HepG2 (cell line): ENCODE measurements around the gene CYP17A1. TPM values are rescaled to one million over a fixed set of nuclear protein-coding genes. Genes with fewer than 3 reads are reported as not detected.

ENCODE experiments used
- CENPT ChIP-seq: sonication (generic); formaldehyde crosslinking; IDR thresholded peaks from 2 replicates; pipeline ENCODE4 v1.8.0; 2022; ENCODE audit warnings: low read depth, mild to moderate bottlenecking, moderate library complexity, missing genetic modification reagents
- GABPA ChIP-seq, 2 experiments: IDR thresholded peaks; 2 replicates each; pipeline ENCODE4 v1.6.1; 2011 to 2016; ENCODE audit warnings: low read depth in 2 of 2, low read length in 1 of 2, missing biosample characterization in 1 of 2, missing genetic modification characterization in 1 of 2
- HDAC1 ChIP-seq: sonication (generic); formaldehyde crosslinking; IDR thresholded peaks from 2 replicates; pipeline ENCODE4 v1.5.1; 2020; ENCODE audit warnings: mild to moderate bottlenecking, missing genetic modification reagents
- LCORL ChIP-seq, 2 experiments: fragments of 450-650 bp in 1 of 2; sonication (generic) in 1 of 2; formaldehyde crosslinking in 1 of 2; IDR thresholded peaks; 2 replicates each; pipeline versions ENCODE4 v1.5.0 to v1.6.1; 2017 to 2020; ENCODE audit warnings: antibody characterized with exemption in 1 of 2, missing genetic modification reagents in 1 of 2
- MTF2 ChIP-seq: sonication (generic); formaldehyde crosslinking; IDR thresholded peaks from 2 replicates; pipeline ENCODE4 v1.5.0; 2020; ENCODE audit warnings: missing genetic modification reagents, borderline replicate concordance
- NCOA2 ChIP-seq: sonication (generic); formaldehyde crosslinking; IDR thresholded peaks from 2 replicates; pipeline ENCODE4 v1.8.0; 2022; ENCODE audit warnings: inconsistent platforms
- NONO ChIP-seq, 2 experiments: fragments of 450-650 bp in 1 of 2; sonication (generic) in 1 of 2; formaldehyde crosslinking in 1 of 2; IDR thresholded peaks in 1 of 2; conservative IDR thresholded peaks in 1 of 2; 2 replicates each; pipeline versions ENCODE4 v1.6.1 to v1.8.0; 2017 to 2022; ENCODE audit warnings: mild to moderate bottlenecking in 1 of 2, missing genetic modification reagents in 1 of 2, moderate library complexity in 1 of 2
- NR2F6 ChIP-seq, 2 experiments: IDR thresholded peaks; 2 replicates each; pipeline ENCODE4 v1.6.1; 2016; ENCODE audit warnings: antibody characterized with exemption in 1 of 2, mild to moderate bottlenecking in 1 of 2
- RARA ChIP-seq: IDR thresholded peaks from 2 replicates; pipeline ENCODE4 v1.6.1; 2016; ENCODE audit warnings: missing genetic modification reagents, missing compliant biosample characterization
- SOX5 ChIP-seq: IDR thresholded peaks from 2 replicates; pipeline ENCODE4 v1.6.1; 2016; ENCODE audit warnings: borderline replicate concordance
- SRSF1 ChIP-seq: fragments of 200-400 bp; formaldehyde crosslinking; optimal IDR thresholded peaks from 2 replicates; pipeline ENCODE3; 2017; ENCODE audit warnings: mild to moderate bottlenecking, low read depth, low read length, moderate library complexity
- TCF12 ChIP-seq, 2 experiments: fragments of 450-650 bp in 1 of 2; sonication (generic) in 1 of 2; formaldehyde crosslinking in 1 of 2; IDR thresholded peaks; 2 replicates each; pipeline versions ENCODE4 v1.6.1 to v1.8.0; 2017 to 2022; ENCODE audit warnings: antibody characterized with exemption in 1 of 2, mild to moderate bottlenecking in 1 of 2, missing genetic modification reagents in 1 of 2, moderate library complexity in 1 of 2
- ZNF124 ChIP-seq: sonication (generic); formaldehyde crosslinking; IDR thresholded peaks from 2 replicates; pipeline ENCODE4 v1.4.0; 2020; ENCODE audit warnings: missing genetic modification reagents
- ZNF44 ChIP-seq: sonication (generic); formaldehyde crosslinking; IDR thresholded peaks from 2 replicates; pipeline ENCODE4 v1.5.1; 2020; ENCODE audit warnings: mild to moderate bottlenecking, missing genetic modification reagents
- polyA plus RNA-seq, 8 experiments: library from polyadenylated mRNA; depleted of rRNA in 3 of 8; stranded (reverse) in 7 of 8; unstranded in 1 of 8; fragments of >200 nt; fragmentation: Illumina TruSeq in 4 of 8; extraction: Trizol in 4 of 8; gene quantifications; 2 replicates each; pipeline versions ENCODE4 v1.2.1 to v1.2.3, GENCODE V29; 2011 to 2016; ENCODE audit warnings: low read depth in 4 of 8, missing spikeins in 1 of 8, mixed read lengths in 1 of 8; ENCODE audit not compliant: insufficient read depth in 1 of 8
- total RNA-seq, 5 experiments: library from RNA; depleted of rRNA; stranded (reverse); fragments of >200 nt; fragmentation: Illumina TruSeq; extraction: Trizol; gene quantifications; 2 replicates each; pipeline ENCODE4 v1.2.3, GENCODE V29; 2016; ENCODE audit warnings: low read depth in 1 of 5
- TF ChIP-seq, protein P1 (sequence below), 2 experiments: sonication (generic) in 1 of 2; formaldehyde crosslinking in 1 of 2; IDR thresholded peaks; 2 replicates each; pipeline versions ENCODE4 v1.4.0 to v1.6.1; 2016 to 2020; ENCODE audit warnings: borderline replicate concordance in 1 of 2, low read depth in 1 of 2, mild to moderate bottlenecking in 1 of 2, missing genetic modification reagents in 1 of 2
- TF ChIP-seq, protein P2 (sequence below): sonication (generic); formaldehyde crosslinking; IDR thresholded peaks from 2 replicates; pipeline ENCODE4 v1.5.0; 2020; ENCODE audit warnings: mild to moderate bottlenecking, missing genetic modification reagents
- TF ChIP-seq, protein P3 (sequence below): sonication (generic); formaldehyde crosslinking; IDR thresholded peaks from 2 replicates; pipeline ENCODE4 v1.4.0; 2020; ENCODE audit warnings: mild to moderate bottlenecking, missing genetic modification reagents, borderline replicate concordance

Gene CYP17A1
- total and polyA plus RNA-seq, 2 of the 13 experiments (the other 11 are each of a cell fraction or from before 2014, with no cell fraction given), result 0.13 to 1.1 TPM

DNA sequence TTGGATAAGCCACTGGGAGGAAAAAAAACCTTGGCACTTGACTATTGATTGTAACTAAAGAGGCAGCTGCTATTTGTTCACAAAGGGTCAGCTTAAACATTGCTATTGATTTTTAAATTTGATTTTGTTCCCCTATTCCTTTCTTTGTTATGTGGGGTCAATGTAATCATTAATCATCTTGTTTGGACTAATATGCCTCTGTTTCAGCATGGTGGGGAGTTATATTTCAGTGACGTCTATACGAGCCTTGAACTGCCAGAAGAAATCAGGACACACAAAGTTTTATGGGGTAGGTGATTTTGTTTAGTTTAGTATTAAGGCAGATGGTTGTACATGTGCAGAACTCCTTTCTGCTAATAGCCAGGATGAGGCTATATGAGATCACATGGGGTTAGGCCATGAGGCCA lies 39.5 kb upstream of the CYP17A1 start (continued):
- TF ChIP-seq, protein P1, sequence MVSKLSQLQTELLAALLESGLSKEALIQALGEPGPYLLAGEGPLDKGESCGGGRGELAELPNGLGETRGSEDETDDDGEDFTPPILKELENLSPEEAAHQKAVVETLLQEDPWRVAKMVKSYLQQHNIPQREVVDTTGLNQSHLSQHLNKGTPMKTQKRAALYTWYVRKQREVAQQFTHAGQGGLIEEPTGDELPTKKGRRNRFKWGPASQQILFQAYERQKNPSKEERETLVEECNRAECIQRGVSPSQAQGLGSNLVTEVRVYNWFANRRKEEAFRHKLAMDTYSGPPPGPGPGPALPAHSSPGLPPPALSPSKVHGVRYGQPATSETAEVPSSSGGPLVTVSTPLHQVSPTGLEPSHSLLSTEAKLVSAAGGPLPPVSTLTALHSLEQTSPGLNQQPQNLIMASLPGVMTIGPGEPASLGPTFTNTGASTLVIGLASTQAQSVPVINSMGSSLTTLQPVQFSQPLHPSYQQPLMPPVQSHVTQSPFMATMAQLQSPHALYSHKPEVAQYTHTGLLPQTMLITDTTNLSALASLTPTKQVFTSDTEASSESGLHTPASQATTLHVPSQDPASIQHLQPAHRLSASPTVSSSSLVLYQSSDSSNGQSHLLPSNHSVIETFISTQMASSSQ (IDR thresholded peaks at IDR 0.05; ENCODE audit: low read depth), result peak; percentile 74; the same call in 1 of the 2 replicates
- TF ChIP-seq, protein P1 (CRISPR knock-in tag; IDR thresholded peaks at IDR 0.05; ENCODE audit: borderline replicate concordance), result no peak
- TF ChIP-seq SOX5 (peak; percentile 48; the same call in 1 of the 2 replicates), HDAC1 (CRISPR knock-in tag) (peak; percentile 43; the same call in 1 of the 2 replicates), CENPT (CRISPR knock-in tag) (no peak), TCF12 (IDR thresholded peaks at IDR 0.05) (no peak), TCF12 (CRISPR knock-in tag; IDR thresholded peaks at IDR 0.05) (peak; percentile 30; the same call in 1 of the 2 replicates), ZNF124 (CRISPR knock-in tag) (no peak), SRSF1 (no peak), MTF2 (CRISPR knock-in tag) (no peak), NONO (IDR thresholded peaks at IDR 0.05) (no peak), NONO (CRISPR knock-in tag; conservative IDR thresholded peaks at IDR 0.05) (0 out of 2 replicates have a peak, but pooled peaks have one; percentile 39), NR2F6 (IDR thresholded peaks at IDR 0.05) (peak; percentile 86), NR2F6 (CRISPR knock-in tag; IDR thresholded peaks at IDR 0.05) (no peak), GABPA (IDR thresholded peaks at IDR 0.05; ENCODE audit: low read depth, low read length) (no peak), GABPA (CRISPR knock-in tag; IDR thresholded peaks at IDR 0.05; ENCODE audit: low read depth) (0 out of 2 replicates have a peak, but pooled peaks have one; percentile 12), ZNF44 (CRISPR knock-in tag) (no peak), NCOA2 (CRISPR knock-in tag) (peak; percentile 38; the same call in 1 of the 2 replicates), RARA (CRISPR knock-in tag) (0 out of 2 replicates have a peak, but pooled peaks have one; percentile 26), LCORL (IDR thresholded peaks at IDR 0.05) (peak; percentile 40; the same call in 1 of the 2 replicates), LCORL (CRISPR knock-in tag; IDR thresholded peaks at IDR 0.05) (no peak)
- TF ChIP-seq, protein P2, sequence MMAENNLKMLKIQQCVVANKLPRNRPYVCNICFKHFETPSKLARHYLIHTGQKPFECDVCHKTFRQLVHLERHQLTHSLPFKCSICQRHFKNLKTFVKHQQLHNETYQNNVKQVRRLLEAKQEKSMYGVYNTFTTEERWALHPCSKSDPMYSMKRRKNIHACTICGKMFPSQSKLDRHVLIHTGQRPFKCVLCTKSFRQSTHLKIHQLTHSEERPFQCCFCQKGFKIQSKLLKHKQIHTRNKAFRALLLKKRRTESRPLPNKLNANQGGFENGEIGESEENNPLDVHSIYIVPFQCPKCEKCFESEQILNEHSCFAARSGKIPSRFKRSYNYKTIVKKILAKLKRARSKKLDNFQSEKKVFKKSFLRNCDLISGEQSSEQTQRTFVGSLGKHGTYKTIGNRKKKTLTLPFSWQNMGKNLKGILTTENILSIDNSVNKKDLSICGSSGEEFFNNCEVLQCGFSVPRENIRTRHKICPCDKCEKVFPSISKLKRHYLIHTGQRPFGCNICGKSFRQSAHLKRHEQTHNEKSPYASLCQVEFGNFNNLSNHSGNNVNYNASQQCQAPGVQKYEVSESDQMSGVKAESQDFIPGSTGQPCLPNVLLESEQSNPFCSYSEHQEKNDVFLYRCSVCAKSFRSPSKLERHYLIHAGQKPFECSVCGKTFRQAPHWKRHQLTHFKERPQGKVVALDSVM, result no peak
- TF ChIP-seq, protein P3, sequence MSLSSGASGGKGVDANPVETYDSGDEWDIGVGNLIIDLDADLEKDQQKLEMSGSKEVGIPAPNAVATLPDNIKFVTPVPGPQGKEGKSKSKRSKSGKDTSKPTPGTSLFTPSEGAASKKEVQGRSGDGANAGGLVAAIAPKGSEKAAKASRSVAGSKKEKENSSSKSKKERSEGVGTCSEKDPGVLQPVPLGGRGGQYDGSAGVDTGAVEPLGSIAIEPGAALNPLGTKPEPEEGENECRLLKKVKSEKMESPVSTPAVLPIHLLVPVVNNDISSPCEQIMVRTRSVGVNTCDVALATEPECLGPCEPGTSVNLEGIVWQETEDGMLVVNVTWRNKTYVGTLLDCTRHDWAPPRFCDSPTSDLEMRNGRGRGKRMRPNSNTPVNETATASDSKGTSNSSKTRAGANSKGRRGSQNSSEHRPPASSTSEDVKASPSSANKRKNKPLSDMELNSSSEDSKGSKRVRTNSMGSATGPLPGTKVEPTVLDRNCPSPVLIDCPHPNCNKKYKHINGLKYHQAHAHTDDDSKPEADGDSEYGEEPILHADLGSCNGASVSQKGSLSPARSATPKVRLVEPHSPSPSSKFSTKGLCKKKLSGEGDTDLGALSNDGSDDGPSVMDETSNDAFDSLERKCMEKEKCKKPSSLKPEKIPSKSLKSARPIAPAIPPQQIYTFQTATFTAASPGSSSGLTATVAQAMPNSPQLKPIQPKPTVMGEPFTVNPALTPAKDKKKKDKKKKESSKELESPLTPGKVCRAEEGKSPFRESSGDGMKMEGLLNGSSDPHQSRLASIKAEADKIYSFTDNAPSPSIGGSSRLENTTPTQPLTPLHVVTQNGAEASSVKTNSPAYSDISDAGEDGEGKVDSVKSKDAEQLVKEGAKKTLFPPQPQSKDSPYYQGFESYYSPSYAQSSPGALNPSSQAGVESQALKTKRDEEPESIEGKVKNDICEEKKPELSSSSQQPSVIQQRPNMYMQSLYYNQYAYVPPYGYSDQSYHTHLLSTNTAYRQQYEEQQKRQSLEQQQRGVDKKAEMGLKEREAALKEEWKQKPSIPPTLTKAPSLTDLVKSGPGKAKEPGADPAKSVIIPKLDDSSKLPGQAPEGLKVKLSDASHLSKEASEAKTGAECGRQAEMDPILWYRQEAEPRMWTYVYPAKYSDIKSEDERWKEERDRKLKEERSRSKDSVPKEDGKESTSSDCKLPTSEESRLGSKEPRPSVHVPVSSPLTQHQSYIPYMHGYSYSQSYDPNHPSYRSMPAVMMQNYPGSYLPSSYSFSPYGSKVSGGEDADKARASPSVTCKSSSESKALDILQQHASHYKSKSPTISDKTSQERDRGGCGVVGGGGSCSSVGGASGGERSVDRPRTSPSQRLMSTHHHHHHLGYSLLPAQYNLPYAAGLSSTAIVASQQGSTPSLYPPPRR (CRISPR knock-in tag), result peak; percentile 55; the same call in 1 of the 2 replicates
